Vagina (tissue), 2 donors: ENCODE data around the gene NFIA. TPM values are rescaled to one million over a fixed set of nuclear protein-coding genes. Genes with fewer than 3 reads are reported as not detected.

Experiments used
- DNase-seq, 2 donors: peaks; one replicate each; pipeline ENCODE4 v3.0.0-alpha.2; 2017; ENCODE audit errors: extremely low spot score in 2 of 2
- H3K27ac ChIP-seq: fragments of 200-600 bp; sonication (generic); one replicate; pipeline ENCODE4 v1.5.1; 2019
- H3K27me3 ChIP-seq: fragments of 200-600 bp; sonication (generic); one replicate; pipeline ENCODE4 v1.5.1; 2019
- H3K36me3 ChIP-seq, 2 donors: fragments of 200-600 bp; sonication (generic); one replicate each; pipeline ENCODE4 v1.5.1; 2017 to 2019
- H3K4me1 ChIP-seq: fragments of 200-600 bp; sonication (generic); one replicate; pipeline ENCODE4 v1.5.1; 2019
- H3K4me3 ChIP-seq, 2 donors: fragments of 200-600 bp; sonication (generic); 1 replicate in 1 of 2; 2 replicates in 1 of 2; pipeline ENCODE4 v1.5.1; 2016 to 2019
- H3K9me3 ChIP-seq: fragments of 200-600 bp; sonication (generic); one replicate; pipeline ENCODE4 v1.5.1; 2019
- POLR2A ChIP-seq, 2 donors: fragments of 450-650 bp; IDR thresholded peaks; one replicate each; pipeline ENCODE4 v1.6.1; 2017; ENCODE audit warnings: antibody characterized with exemption in 2 of 2, mild to moderate bottlenecking in 2 of 2, moderate library complexity in 2 of 2
- POLR2AphosphoS5 ChIP-seq, 2 donors: sonication (generic); formaldehyde crosslinking; IDR thresholded peaks; one replicate each; pipeline ENCODE4 v1.9.0; 2017; ENCODE audit warnings: antibody characterized with exemption in 2 of 2, mild to moderate bottlenecking in 2 of 2, low read depth in 1 of 2; ENCODE audit not compliant: insufficient read depth in 1 of 2
- intact Hi-C: fragments of 100-400 bp; cut with DNase I; formaldehyde crosslinking; loops from one replicate; pipeline ENCODE4 v1.15.1; 2023
- total RNA-seq: library from RNA; depleted of rRNA; stranded (reverse); fragments of >200 nt; gene quantifications from one replicate; pipeline ENCODE4 v1.2.3, GENCODE V29; 2016
- TF ChIP-seq, protein P1 (sequence below), 3 experiments: fragments of 450-650 bp in 2 of 3; fragments of 200-600 bp in 1 of 3; sonication (generic) in 1 of 3; IDR thresholded peaks; one replicate each; pipeline ENCODE4 v1.5.1; 2017 to 2019; ENCODE audit warnings: antibody characterized with exemption in 3 of 3, mild to moderate bottlenecking in 2 of 3, moderate library complexity in 2 of 3

Gene NFIA
- total RNA-seq, 1 donor from 2014 or later = 59.2 TPM

DNA sequence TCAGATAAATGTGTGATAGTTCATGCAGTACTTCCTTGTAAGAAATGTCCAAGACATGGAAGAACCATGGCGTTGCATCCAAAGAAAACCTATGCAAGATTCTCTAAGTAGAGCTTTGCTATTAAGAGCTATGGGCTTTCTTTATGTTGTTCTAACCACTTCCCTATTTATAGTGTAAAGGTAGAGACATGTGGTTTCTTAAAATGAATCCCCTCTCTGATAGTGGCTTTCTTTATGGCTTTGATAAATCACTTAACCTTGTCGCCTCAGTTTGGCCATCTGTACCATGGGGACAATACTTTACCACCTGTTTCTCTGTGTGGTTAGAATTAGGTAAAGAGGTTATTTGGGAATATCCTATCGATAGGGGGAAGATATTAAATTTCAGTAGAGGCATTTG, 305.5 kb downstream of the NFIA start:
- H3K36me3 ChIP-seq = peaks cover 0 to 19% of the 10 kb centered on the region in 2 donors

DNA sequence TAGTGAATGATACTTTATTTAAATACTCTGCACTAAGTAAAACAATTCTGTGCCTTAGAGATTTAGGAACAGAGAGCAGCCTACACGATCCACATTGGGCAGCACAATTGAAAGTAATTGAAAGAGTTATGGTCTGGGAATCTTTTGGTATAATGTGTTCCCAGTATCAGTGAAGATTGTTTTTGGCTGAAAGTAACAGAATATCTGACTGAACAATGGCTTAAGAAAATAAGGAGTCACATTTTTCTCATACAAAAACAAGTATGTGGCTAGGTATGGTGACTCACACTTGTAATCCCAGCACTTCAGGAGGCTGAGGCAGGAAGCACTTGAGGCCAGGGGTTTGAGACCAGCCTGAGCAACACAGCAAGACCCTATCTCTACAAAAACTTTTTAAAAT, 306.2 kb downstream of the NFIA start:
- H3K9me3 ChIP-seq = peaks cover 3% of the 10 kb centered on the region
- no peaks in the 10 kb centered on the region for H3K27me3 ChIP-seq
- H3K4me3 ChIP-seq = no peak overlapping the region
- H3K4me1 ChIP-seq = no peaks in the 10 kb centered on the region
- DNase-seq = no peak
- TF ChIP-seq POLR2A (IDR thresholded peaks at IDR 0.05) (no peak), POLR2AphosphoS5 (IDR thresholded peaks at IDR 0.05; ENCODE audit: insufficient read depth in 1 of 2, low read depth in 1 of 2) (no peak)
- TF ChIP-seq, protein P1, sequence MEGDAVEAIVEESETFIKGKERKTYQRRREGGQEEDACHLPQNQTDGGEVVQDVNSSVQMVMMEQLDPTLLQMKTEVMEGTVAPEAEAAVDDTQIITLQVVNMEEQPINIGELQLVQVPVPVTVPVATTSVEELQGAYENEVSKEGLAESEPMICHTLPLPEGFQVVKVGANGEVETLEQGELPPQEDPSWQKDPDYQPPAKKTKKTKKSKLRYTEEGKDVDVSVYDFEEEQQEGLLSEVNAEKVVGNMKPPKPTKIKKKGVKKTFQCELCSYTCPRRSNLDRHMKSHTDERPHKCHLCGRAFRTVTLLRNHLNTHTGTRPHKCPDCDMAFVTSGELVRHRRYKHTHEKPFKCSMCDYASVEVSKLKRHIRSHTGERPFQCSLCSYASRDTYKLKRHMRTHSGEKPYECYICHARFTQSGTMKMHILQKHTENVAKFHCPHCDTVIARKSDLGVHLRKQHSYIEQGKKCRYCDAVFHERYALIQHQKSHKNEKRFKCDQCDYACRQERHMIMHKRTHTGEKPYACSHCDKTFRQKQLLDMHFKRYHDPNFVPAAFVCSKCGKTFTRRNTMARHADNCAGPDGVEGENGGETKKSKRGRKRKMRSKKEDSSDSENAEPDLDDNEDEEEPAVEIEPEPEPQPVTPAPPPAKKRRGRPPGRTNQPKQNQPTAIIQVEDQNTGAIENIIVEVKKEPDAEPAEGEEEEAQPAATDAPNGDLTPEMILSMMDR (IDR thresholded peaks at IDR 0.05) = no peak
- intact Hi-C loops = no loop called here
- H3K36me3 ChIP-seq = peaks cover 0 to 13% of the 10 kb centered on the region in 2 donors
- no peak overlapping the region for H3K27ac ChIP-seq

More for the DNA sequence above, 305.5 kb downstream of the NFIA start:
- Histone ChIP-seq H3K27ac (no peak overlapping the region), H3K9me3 (peaks cover 3% of the 10 kb centered on the region), H3K4me3 (no peak overlapping the region), H3K4me1 (no peaks in the 10 kb centered on the region), H3K27me3 (no peaks in the 10 kb centered on the region)
- no peak for TF ChIP-seq POLR2A (IDR thresholded peaks at IDR 0.05)
- no peak for DNase-seq
- intact Hi-C loops = no loop called here

DNA sequence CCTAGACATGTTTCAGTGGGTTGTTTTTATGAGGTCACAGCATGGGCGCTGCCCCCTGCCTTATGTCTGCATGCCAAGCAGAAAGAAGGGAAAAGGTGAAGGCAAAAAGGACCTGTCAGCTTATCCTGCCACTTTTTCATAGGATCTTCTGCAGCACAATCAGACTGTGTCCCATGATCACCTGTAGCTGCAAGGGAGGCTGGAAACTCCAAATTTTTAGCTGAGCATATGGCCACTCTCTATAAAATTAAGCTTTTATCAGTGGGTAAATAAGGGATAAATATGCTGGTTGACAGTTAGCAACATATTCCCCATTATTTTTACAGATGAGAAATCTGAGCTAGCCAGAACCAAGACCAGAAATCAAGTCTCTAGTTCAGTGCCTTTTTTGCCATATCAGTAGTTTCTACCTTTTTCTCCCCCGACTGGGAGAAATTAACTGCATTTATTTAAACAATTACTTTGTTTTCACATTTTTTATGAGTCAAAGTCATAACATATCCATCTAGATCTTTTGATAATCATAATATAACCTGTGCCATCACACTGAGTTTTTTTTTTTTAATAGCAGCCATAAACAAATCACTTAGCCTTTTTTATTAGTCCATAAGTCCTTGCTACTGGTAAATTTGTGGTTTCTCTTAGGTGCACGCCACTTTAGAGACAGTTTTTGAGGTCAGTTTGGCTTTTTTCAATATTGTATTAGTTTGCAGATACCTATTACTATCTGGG, 307.0 kb downstream of the NFIA start:
- H3K27me3 ChIP-seq = no peaks in the 10 kb centered on the region
- TF ChIP-seq POLR2AphosphoS5 (IDR thresholded peaks at IDR 0.05; ENCODE audit: insufficient read depth in 1 of 2, low read depth in 1 of 2) = no peak
- TF ChIP-seq, protein P1 (IDR thresholded peaks at IDR 0.05) = no peak
- no peak for TF ChIP-seq POLR2A (IDR thresholded peaks at IDR 0.05)
- no peak for DNase-seq
- intact Hi-C loops = no loop called here
- H3K27ac ChIP-seq = no peak overlapping the region
- H3K4me3 ChIP-seq = no peak overlapping the region
- peaks cover 0 to 13% of the 10 kb centered on the region in 2 donors for H3K36me3 ChIP-seq
- peaks cover 3% of the 10 kb centered on the region for H3K9me3 ChIP-seq
- H3K4me1 ChIP-seq = no peaks in the 10 kb centered on the region

DNA sequence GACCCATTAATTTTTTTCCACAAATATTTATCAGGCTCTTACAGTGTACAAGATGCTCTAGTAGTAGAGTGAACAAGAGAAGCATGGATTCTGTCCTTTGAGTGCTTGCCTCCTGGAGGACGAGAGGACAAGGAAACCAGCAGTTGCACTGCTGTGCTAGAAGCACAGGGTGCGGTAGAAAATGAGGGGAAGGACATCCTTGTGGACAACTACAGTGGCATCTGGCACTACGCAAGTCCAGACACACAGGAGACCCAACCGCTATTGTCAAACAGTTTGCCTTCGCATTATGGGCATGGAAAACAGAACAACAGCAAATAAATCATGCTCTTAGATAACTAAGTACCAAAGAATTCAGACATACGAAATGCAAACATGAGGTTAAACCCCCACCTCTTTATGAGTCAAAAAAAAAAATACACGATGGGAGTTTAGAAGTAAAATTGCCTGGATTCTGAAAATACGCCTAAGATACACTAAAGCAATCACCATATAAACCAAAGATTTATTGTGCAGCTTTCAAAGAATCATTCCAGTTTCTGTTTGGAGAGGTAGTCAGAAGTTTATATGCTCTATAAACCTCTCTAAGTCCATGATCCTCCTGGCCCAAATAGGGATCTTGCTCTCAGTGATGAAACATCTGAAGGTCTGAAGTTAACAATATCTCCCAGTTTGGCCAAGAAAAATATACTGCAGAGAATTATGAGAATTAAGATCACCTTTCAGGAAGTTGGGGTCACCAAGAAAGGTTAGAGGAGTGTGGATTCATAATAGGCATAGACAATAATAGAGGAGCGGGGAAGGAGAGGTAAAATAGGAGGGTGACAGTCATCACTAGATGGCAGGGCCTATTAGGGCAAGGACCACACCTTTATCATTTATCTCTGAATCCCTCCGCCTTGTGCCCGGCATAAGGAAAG, 307.8 kb downstream of the NFIA start:
- H3K9me3 ChIP-seq = peaks cover 3% of the 10 kb centered on the region
- H3K27me3 ChIP-seq = no peaks in the 10 kb centered on the region
- no peak overlapping the region for H3K27ac ChIP-seq
- H3K4me3 ChIP-seq = no peak overlapping the region
- no peak for DNase-seq
- peaks cover 0 to 10% of the 10 kb centered on the region in 2 donors for H3K36me3 ChIP-seq
- H3K4me1 ChIP-seq = no peaks in the 10 kb centered on the region
- intact Hi-C loops = no loop called here
- TF ChIP-seq, protein P1 (IDR thresholded peaks at IDR 0.05) = no peak
- peak in 1 of 2 donors; percentile 31 for TF ChIP-seq POLR2AphosphoS5 (IDR thresholded peaks at IDR 0.05; ENCODE audit: insufficient read depth in 1 of 2, low read depth in 1 of 2)

DNA sequence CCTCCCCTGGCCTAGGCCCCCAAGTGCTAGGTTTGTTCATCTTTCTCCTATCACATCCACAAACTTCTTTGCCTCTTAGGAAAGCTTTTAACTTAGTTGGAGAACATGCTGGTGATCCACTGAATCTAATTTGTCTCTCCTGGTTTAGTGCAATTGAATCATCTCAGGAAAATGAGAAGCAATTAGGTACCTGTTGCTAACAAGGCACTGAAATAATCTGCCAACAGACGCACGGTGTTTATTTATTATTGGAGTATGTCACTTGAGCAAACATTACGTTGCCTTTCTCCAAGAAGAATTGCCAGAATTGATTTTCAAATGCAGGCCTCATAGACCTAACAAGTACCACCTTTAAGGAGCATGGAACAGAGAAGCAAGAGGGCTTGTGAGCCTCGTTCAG, 309.4 kb downstream of the NFIA start:
- no peaks in the 10 kb centered on the region for H3K4me1 ChIP-seq
- TF ChIP-seq, protein P1 (IDR thresholded peaks at IDR 0.05) = no peak
- TF ChIP-seq POLR2AphosphoS5 (IDR thresholded peaks at IDR 0.05; ENCODE audit: insufficient read depth in 1 of 2, low read depth in 1 of 2) (no peak), POLR2A (IDR thresholded peaks at IDR 0.05) (no peak)
- H3K4me3 ChIP-seq = no peak overlapping the region
- no peak for DNase-seq
- H3K36me3 ChIP-seq = peaks cover 0 to 10% of the 10 kb centered on the region in 2 donors
- intact Hi-C loops = no loop called here
- H3K9me3 ChIP-seq = peaks cover 3% of the 10 kb centered on the region
- H3K27ac ChIP-seq = no peak overlapping the region
- H3K27me3 ChIP-seq = no peaks in the 10 kb centered on the region
